HG03457 (cell line): ENCODE measurements around the gene WSCD1.

Source experiments
- ATAC-seq: cut with Tn5 transposase; IDR thresholded peaks from one replicate; pipeline ENCODE4 v1.9.1; 2021; ENCODE audit warnings: moderate number of reproducible peaks; ENCODE audit not compliant: unreplicated experiment

The WSCD1 gene

DNA sequence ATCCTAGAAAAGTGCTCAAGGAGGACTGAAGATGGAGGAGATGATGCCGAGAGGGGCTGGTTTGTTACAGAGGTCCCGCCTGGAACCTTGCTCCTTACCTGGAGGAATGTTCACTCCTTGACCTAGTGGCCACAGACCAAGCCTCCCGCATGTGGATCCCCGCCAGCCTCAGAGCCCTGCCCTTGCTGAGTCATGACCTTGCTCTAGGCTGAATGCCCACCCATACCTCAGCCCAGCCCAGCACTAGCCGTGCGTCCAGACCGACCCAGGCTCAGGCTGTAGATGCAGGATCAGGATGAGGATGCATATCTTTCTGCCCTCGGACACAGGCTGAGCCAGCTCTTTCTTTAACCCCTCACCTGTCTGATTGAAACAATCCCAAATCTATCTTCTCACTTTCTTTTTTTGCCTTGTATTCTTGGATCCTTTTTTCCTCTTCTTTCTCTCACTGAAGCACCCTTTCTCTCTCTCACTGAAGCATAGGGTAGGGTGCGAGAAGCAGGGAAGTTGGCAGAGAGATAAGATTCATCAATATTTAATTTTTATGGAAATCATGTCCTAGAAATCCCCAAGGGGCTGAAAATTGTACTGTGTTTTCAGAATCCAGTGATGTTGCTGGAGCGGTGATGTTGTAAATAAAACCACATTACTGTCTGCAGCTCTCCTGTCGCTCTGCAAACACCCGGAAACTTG, 34.9 kb downstream of the WSCD1 start:
- no peak for ATAC-seq

DNA sequence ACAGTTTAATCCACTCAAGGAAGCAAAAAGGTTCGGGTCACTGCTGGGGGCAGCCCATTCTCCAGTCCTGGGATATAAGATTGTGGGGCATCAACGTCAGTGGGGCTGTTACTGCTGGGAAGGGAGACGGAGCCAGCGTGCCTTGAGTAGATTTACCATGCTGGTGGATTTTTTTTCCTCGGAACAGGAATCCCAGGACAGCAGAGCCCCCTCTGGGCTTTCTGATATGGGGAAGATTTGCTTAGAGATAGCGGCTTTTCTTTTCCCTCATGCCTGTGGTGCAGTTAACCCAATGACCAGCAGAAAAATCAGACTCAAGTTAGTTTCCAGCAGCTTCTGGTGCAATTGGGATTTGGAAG, 35.4 kb downstream of the WSCD1 start:
- ATAC-seq = no peak

DNA sequence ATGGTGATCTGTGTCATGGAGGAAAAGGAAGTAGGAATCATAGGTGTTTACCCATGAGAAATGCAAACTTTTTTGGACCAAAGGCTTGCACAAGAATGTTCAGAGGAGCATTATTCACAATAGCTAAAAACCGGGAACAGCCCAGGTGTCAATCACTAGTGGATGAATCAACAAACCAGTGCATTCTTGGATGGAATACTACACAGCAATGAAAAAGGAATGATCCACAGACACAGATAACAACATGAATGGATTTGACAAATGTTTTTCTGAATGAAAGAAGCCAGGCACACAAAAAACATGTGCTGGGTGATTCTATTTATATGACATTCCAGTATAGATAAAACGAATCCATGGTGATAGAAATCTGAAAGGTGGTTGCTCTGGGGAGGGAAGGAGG, 36.0 kb downstream of the WSCD1 start:
- ATAC-seq = no peak

DNA sequence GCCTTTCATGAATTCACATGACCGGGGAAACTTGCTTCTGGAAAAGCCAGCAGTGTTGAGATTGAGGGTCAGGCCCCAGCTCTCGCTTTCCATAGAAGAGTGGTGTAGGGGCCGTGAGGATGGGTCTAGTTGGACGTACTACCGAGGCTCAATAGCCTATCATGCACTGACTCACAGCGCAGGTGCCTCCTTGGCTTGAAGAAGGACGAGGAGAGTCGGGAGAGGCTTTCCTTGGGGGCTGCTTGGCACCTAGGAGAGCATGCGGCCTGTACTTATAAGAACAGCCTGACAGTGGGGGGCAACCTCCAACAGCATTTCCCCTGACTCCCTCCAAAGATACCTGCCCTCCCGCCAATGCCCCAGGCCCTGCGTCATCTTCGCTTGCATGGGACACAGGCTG, 37.6 kb downstream of the WSCD1 start:
- no peak for ATAC-seq

DNA sequence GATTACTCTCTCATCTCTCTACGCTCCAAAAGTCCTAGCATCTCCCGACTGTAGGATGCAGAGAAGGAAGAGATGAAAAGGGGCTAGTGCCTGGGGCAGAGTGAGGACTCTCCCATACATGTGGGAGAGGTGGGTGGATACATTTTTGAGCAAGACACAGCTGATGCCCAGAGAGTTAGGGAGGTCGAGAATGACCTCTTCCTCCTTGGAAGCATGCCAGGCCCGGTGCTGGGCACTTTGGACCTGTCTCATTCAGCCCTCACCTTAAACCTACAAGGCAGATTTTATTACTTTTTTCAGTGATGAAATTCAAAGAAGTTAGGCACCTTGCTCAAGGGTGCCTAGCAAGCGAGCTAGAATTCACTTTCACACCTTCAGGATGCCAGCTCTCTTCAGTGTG, 38.2 kb downstream of the WSCD1 start:
- ATAC-seq = no peak

DNA sequence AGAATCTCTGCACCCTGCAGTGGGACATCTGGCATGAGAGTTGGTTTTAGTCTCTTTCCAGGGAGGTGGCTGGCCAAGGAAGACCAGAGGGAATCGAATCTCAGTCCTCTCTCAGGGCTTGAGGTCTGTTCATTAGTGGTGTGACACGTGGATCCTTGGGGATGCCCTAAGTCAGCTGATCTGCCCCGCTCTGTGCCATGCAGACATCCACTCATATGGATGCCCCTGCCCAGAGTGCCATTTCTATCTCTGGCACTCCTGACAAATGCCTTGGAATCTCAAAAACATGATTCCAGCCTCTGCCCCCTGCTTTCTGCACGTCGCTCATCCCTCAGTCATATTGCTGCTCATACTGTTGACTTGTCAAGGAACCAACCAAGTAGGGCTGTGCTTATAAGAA, 38.8 kb downstream of the WSCD1 start:
- ATAC-seq = no peak

DNA sequence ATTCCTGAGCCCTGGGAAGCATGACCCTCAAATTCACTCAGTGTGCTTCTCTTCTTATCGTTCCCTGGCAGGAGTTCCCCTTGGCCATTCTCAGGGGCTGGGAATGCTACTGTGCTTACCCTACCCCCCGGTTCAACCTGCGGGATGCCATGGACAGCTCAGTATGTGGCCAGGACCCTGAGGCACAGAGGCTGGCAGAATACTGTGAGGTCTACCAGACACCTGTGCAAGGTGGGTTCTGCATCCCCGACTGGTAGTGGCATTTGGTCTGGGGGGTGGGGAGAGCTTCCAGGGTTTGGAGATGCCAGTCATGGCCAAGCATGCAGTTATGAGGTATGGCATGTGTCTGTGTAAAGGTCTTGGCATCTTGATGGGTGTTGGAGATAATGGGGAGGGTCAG, 39.4 kb downstream of the WSCD1 start:
- no peak for ATAC-seq

DNA sequence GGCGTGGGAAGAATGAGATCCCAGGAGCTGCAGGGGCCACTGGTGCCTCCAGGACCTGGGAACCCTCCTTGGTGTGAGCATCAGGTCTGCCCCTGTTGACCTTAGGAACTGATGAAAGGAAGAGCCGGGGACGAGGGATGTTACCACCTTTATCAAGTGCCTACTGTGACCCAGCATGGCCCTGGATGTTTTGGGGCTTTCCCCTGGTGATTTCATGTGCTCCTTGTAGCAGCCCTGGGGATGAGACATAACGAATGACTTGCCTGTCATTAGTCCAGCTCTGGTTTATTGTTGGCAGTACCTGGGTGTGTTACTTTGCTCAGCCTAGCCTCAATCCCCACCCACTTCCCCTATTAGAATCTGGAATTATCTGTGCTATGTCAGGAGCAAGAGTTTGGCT, 39.9 kb downstream of the WSCD1 start:
- ATAC-seq = no peak

DNA sequence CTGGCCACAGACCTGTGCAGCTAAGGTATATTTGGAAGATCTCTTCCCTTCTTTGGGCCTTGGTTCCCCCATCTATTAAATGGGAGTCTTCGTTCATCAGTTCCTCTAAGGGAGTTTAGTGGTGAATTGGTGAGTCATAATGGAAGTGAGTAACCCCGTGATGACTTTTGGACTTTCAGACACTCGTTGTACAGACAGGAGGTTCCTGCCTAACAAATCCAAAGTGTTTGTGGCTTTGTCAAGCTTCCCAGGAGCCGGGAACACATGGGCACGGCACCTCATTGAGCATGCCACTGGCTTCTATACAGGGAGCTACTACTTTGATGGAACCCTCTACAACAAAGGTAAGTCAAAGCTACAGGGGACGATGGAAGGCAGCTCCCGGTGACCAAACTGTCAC, 40.4 kb downstream of the WSCD1 start:
- ATAC-seq = no peak

DNA sequence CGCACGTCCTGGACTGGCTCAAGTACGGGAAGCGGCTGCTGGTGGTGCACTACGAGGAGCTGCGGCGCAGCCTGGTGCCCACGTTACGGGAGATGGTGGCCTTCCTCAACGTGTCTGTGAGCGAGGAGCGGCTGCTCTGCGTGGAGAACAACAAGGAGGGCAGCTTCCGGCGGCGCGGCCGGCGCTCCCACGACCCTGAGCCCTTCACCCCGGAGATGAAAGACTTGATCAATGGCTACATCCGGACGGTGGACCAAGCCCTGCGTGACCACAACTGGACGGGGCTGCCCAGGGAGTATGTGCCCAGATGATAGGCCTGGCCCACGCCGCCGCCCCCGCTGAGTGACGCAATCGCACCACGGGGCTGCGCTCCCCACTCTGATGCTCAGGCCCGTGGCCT, 50.2 kb downstream of the WSCD1 start:
- ATAC-seq = no peak

DNA sequence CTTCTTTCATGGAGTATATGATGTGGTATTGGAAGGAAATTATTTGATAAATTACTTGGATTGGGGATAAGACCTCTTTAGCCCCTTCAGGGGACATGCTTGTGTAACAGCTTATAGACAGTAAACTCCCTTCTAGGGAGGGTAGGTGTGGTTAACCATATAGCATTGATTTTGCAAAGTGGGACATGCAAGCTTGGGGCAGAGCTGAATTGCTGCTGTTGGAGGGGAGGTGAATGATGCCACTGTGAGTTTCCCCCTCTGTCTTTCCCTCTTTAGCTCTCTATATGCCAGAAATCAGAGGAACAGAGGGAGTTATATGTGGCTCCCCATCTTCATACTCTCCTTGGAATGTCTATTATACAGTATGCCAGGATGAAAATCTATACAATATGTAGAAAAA, 54.7 kb downstream of the WSCD1 start:
- no peak for ATAC-seq

DNA sequence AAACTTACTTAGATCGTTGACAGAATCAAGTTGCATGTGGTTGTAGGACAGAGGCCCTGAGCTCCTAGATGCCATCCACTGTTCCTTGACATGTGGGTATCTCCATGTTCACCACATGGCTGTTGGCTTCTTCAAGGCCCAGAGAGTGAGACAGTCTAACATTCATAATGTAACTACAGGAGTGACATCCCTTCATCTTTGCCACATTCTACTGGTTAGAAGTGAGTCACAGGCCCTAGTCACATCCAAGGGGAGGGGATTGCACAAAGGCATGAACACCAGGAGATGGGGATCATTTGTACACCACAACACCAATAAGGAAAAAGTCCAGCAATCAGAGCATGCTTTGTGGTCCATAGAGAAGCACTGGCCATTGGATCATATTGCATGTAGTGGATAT, 56.6 kb downstream of the WSCD1 start:
- no peak for ATAC-seq

DNA sequence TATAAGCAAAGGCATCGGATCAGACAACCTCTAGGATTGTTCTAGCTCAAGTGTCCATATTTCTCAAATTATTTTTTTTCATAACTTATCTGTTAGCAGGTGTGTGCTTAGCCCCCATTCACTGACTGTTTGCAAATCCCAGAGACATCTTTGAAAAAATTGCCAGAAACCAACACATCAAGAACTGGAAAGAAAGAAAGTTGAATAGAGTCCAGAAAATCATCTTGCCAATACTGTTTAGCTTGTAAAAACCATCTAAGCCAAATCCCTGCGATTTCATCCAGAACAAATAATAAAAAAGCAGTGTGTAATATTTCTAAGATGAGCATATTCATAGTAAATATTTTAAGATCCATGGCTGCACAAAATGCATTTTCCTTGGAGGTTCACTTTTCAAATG, 64.5 kb downstream of the WSCD1 start:
- ATAC-seq = no peak

DNA sequence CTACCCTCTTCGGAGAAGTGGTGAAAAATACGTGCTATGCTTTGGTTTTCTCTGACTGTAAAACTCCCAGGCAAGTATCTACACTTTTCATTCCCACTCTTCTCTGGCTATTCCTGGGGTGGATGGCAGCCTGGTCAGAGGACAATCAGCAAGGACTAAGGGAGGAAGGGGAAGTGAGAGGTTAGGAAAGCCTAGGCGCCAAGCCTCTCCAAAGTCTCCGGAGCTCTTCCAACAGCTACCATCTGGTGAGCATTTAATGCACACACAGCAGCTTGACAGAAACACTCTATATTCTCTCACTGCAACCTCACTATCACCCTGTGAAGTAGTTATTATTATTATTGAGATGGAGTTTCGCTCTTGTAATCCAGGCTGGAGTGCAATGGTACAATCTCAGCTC, 65.1 kb downstream of the WSCD1 start:
- ATAC-seq = no peak

DNA sequence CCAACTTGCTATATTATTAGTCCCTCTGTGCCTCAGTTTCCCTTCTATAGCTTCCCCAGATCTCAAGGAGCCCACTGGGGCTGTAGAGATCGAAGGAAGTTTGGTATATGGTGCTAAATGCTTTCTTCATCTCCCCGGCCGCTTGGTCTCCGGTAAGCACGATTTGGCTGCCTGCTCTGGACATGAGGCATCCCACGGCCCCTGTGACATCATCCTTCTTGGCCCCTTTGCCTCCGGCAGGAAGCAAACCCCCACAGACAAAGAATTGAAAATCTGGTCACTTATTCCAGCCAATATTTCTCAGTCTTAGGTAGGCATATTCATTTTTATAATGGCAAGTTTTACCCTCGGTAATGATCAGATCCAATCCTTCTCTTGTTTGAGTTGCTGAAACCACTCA, 65.8 kb downstream of the WSCD1 start:
- ATAC-seq = no peak

DNA sequence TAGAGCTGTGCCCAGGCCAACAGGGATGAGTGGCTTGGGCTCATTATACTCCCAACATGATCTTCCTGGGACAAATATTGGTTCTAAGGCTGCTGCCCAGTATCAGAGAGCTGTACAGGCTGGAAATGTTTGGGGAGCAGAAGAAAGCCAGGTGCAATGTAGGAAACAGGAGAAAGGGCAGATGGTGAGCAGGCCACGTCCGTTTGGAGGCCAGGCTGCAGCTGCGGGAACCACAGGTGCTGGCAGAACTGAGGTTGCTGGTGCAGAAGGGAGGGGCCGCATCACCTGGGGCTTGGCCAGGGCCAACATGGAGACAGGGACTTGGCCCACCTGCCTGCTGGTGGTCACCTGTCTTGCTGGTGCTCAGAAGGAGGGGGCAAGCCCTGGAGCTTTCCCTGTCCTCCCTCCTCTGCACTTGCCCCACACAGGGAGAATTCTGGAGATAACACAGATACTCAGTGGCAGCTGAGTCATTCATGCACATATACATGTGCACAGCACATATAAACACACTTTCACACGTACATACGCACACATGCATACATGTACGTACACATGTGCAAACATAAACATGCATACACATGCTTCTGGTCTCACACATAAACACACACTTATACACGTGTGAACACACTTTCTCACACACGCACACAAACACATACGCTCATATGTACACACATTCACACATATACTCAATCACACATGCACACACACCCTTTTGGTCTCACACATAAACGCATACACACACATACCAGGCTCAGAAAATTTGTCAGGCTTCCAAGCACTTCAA, 67.7 kb downstream of the WSCD1 start:
- ATAC-seq = no peak

DNA sequence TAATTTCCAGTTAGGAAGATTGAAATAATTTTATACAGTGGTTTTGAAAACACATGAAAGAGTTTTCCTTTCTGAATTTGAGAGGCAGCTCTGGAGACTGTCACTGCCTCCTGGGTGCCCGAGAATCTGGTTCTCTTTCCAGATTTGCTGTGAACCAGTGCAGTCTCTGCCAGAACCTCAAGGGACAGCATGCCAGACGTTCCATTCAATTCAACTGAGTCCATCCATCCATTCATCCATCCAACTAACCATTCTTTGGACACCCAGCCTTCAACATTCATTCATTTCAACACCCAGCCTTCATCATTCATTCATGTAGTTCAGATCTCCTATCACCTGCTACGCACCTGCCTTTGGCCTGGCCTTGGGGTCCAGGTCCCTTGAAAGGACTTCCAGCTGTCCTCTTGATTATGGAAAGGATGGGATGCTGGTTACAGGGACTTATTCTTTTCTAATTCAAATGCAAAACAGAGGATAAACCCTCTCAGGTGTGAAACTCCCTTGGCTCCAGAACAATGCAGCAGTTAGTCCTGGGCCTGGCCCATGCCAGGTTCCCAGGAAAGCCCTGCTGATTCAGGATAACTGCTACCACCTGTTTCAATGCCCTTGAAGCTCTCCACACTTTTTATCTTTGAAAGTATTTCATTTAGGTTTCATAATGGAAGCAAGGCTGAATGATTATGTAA, 68.7 kb downstream of the WSCD1 start:
- no peak for ATAC-seq

DNA sequence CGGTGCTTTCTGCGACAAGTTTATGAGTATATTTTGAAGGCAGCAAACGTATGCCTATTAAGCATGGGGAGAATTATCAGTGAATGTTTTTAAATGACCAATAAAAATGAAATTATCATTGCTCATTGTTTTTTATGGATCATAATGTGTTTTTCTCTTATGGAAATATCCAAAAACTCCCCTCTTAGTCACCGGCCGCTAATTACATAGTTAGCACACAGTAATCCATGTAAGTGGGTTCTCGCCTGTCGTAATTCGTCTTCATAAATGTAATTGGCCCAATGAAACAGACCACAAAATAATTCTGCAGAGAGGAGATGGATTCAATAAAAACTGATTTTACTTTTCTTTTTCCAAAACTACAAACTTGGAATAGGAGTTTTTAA, 69.3 kb downstream of the WSCD1 start:
- ATAC-seq = no peak

DNA sequence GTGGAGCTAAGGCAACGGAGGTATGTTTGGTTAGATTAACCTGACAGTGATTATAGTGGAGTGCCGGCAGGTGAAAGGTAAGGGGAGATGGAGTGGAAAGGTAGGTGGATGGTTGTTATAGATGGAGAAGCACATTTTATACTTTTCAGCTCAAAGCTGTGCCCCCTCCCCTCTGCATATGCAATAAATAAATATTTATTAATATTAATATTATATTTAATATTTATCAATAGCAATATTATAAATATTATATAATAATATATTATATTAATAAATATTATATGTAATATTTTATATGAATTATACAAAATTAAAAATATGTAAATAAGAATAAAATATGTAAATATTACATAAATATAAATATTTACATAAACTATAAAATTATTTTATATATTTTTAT, 70.0 kb downstream of the WSCD1 start:
- ATAC-seq = no peak

DNA sequence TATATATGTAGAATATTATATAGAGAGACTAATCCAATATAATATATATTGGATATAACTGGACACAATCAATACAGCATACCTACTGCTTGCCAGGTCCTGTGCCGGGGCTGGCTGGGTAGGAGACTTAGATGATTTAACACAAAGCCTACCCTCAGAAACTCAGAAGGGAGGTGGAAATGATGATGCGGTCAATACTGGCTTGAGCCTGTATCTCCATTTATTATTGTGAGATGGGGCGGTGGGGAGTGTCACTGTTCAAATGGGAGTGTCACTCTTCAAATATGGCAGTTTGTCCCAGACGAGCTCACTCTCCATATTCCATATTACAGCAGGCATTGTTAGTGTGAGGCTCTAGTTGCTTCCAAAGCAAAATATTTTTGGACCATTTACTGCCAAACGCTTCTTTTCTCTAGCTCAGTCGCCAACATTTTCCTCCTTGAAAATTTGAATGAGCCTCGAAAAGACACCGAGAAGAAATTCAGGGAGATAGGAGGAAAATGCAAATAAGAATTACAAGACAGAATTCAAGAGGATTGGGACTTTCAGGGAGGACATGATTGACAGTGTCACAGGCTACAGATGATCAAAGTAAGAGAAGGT, 70.7 kb downstream of the WSCD1 start:
- no peak for ATAC-seq

DNA sequence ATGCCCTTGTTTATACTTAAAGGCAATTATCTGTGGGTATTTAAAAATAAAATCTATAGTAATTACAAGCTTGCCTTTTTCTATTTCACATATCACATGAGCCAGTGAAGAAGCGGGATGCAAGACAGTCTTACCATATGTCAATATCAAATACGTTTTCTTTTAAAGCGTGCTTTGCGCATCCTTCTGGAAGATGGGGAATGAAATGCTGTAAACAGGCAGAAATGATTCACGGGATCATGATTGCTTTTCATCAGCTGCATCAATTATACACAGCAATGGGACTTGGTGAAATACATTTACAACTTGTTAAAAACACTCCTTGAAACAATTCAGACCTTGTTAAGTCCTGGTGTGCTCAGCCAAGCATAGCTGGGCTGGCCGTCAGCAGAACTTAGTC, 72.5 kb downstream of the WSCD1 start:
- ATAC-seq = no peak

DNA sequence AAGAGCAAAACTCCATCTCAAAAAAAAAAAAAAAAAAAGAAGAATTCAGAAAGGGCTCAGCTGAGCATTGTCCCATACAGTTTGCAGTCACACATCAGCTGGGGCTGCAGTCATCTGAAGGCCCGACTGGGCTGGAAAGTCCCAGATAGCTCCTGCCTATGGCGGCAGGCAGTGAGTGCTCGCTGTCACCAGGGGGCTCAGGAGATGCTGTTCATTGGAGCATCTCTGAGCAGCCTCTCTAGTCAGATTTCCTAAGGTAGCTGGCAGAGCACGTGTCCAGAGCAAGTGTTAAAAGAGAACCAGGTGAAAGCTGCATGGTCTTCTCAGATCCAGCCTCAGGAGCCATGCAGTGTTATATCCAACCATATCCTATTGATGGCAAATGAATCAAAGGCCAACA, 75.8 kb downstream of the WSCD1 start:
- no peak for ATAC-seq
